ENCODE results near the gene PRR33.

PRR33 gene

DNA sequence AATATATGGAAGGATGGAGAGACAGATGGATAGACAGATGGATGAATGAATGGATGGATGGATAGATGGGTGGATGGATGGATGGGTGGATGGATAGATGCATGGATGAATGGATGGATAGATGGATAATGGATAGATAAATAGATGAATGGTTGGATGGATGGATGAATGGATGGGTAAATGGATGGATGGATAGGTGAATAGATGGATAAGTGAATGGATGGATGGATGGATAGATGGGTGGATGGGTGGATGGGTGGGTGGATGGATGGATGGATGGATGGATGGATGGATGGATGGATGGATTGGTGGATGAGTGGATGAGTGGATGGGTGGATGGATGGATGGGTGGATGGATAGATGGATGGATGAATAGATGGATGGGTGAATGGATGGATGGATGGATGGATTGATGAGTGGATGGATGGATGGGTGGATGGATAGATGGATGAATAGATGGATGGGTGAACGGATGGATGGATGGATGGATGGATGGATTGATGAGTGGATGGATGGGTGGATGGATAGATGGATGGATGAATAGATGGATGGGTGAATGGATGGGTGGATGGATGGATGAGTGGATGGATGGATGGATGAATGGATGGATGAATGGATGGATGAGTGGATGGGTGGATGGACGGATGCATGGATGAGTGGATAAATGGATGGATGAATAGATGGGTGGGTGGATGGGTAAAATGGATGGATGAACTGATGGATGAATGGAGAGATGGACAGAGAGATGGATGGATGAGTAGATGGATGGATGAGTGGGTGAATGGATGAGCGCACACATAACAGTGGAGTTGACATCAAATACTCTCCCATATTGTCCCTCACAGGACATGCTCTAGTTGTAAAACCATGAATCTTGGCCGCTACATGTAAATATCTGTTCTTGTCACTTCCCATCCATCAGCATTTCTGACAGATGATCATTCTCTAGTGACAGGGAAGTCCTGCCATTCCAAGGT, 30.0 kb downstream of the PRR33 start:
- no peak for DNase-seq

DNA sequence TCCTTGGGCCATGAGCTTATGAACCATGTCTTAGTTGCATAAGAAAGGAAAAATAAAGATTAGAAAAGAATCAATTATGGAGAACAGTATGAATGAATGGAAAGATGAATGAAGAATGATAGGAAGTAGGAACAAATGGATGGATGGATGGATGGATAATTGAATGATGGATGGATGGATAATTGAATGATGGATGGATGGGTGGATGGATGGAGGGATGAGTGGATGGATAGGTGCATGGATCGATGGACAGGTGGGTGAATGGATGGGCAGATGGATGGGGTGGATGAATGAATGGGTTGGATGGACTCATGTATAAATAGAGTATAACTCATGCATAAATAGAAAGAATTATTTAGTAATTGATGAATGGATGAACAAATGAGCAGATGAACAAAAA, 31.6 kb downstream of the PRR33 start:
- DNase-seq, result no peak

DNA sequence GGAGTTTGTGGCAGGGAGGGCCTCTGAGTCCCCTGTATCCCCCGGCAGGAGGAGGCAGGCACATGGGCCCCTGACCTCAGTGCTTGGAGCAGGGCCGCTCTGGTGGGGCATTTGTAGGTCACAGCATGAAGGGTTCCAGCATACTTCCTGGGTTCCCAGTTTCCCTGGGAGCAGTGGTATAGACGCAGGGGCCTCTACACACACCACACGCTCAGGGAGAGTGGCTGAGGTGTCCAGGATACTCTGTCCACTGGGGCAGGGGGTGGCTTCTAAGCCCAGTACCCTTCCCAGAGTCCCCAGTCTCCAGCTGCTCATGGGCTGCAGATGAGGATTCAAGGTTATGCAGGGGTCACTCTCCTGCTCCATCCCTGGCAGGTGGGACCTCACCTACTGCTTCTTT, 32.7 kb downstream of the PRR33 start:
- no peak for DNase-seq

DNA sequence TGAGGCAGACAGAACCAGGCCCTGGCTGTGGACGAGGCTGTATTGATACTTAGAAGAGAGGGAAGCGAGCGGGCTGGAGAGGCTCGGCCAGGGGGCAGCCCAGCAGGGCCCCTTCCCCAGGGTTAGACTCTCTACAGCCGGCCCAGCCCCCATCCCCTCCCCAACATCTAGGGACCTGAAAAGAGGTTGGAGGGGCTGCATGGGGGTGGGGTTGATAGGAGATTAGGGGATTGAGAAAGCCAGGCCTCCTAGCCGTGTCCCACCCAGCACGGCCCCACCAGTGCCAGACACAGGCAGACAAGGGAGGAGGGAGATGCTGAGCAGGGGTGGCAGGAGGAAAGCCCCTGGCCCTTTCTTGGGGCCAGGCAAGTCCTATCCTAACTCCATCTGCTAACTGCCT, 33.1 kb downstream of the PRR33 start:
- DNase-seq, result no peak

DNA sequence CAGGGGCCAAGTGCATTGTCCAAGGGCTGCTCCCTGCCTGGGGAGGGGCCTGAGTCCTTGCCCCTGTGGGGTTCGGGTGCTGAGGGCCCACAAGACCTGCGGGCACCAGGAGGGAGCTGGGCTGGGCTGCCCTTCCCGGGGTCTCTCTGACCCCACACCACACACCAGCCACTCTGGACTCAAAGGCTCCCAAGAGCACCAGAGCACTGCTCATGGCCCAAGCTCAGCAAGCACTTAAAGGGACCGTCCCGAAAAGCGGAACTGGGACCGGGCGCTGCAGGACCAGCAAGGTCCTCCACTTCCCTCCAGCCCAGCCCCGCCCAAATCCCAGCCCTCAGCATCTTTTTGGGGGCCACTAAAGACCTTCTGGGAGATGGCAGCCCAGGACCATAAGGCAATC, 33.5 kb downstream of the PRR33 start:
- DNase-seq, result no peak

DNA sequence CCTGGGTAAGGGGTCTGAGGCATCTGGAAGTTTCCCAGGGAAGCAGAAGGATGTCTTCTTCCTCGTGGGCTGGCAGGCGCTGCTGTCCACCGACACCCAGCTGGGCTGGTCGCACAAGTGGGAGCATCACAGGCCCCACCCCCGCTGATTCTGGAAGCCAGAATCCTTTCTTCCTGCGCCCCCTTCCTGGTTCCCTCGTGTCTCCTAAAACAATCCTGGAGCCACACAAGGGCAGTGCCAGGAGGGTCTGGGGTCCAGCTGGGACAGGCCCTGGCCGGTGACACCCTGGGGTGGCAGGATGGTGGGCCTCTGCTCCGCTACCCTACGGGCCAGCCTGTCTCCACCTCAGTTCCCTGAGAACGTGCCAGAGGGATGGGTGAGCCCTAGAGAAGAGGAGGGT, 34.6 kb downstream of the PRR33 start:
- no peak for DNase-seq

DNA sequence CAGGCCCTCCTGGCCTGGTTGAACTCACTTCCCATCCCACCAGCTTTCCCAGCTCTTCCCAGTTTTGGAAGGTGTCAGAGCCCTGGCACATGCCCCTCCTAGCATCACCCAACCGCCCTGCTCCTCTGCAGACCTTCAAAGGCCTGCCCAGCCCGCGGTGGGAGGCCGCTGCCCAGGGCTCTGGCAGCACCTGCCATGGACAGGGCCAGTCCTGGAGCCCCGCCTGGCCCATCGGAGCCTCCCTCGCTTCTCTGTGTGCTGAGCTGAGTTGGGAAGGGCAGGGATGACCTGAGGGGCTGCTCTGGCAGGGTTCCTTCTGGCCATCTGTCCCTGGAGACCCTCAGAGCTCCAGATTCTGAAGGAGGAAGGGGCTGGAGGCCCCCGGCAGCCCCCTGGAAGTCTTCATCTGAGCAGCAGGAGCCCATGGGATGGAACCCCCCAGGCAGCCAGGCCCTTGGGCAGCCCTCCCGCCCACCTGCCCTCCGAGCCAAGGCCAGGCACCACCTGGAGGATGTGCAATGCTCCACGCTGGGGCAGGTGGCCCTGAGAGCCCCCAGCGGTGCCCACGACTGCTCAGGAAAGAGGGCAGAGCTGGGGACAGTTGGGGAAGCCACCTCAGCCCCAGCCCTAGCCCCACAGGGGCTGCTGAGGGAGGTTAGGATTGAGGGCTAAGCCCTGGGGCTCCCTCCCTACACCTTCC, 35.2 kb downstream of the PRR33 start:
- DNase-seq, result no peak

DNA sequence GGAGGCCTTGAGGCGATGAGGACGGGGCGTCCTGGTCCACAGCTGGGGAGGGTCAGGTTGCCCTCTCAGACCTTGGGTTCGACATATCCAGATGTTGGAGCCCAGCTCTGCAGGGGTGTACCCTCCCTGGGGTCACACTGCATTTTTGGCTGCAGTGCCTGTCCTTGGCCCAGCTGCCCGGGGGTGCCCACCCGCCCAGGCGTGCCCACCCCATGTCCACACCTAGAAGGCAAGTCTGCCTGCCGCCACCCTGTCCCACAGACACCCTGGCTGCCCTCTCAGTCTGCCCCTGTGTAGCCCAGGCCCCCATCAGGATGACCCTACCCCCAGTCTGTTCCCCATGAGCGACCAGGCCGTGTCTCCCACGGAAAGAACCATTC, 35.8 kb downstream of the PRR33 start:
- DNase-seq, result no peak

DNA sequence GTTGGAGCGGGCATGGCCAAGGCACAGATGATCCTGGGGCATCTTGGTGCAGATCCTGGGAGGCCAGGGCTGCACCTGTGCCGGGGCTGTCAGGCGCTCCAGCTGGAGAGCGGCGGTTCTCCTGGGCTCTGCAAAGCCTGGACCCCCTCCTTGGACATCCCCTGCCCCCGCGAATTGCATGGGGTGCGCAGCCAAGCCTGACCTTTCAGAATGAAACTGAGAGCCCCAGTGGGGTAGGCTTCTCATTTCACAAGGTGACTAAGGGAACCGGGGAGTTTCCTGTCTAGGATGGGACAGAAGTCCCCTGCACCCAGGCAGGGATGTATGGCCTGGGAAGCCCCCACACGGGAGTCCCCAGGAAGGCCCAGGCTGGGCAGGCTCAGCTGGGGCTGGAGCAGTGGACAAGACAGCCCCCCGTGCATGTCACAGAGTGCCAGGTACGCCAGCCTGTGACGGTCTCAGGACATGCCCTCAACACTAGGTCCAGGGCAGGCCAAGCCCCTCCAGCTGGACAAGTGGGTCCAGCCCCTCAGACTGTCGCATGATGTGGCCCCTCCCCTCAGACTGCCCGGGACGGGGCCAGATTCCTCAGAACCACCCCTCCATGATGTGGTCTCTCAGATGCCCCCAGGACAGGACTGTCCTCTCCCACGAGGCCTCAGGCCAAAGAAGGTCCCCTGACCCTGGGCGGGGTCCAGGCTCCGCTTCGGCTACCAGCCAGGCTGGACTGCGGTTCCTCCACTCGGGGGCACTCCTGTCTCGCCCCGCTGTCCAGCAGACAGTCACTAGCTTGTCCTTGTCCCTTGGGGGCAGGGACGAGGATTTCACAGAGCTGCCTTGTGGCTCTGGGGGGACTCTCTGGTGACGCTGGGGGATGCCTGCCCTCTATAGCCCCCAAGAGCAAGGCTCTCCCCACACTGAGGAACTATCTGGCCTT, 36.5 kb downstream of the PRR33 start:
- no peak for DNase-seq

DNA sequence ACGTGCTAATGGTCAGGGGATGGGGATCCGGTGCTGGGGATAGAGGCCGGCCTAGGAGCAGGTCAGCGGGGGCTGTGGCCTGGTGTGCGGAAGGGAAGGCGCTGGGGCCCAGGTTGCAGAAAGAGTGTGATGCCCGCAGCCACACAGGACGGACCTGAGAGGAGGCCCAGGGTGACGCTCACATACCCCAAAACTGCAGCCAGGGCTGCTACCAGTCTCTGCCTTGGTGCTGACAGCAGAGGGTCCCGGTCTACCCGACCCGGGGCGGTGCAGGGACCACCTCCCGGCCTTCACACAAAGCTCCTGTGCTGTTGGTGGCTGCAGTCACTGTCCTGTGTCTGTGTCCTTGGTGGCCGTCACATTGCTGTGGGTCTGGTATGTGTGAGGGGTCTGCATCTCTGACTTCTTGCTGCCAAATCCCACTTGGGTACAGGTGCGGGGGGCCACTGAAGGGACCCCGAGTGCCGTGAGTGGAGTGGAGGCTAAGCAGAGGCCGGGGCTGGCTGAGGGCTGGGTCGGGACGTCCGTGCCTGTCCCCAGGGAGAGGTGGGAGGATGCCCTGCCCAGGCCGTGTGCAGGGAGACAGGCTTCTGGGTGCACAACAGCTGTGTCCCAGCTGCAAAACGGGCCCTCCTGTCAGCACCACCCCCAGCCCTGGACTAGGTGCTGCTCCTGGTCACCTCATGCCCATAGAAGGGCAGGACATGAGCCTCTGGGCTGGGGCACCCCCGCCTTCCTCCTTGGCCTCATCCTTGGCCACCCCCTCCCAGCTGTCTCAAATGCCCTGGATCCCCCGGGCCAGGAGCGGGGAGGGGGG, 37.4 kb downstream of the PRR33 start:
- DNase-seq, result no peak

DNA sequence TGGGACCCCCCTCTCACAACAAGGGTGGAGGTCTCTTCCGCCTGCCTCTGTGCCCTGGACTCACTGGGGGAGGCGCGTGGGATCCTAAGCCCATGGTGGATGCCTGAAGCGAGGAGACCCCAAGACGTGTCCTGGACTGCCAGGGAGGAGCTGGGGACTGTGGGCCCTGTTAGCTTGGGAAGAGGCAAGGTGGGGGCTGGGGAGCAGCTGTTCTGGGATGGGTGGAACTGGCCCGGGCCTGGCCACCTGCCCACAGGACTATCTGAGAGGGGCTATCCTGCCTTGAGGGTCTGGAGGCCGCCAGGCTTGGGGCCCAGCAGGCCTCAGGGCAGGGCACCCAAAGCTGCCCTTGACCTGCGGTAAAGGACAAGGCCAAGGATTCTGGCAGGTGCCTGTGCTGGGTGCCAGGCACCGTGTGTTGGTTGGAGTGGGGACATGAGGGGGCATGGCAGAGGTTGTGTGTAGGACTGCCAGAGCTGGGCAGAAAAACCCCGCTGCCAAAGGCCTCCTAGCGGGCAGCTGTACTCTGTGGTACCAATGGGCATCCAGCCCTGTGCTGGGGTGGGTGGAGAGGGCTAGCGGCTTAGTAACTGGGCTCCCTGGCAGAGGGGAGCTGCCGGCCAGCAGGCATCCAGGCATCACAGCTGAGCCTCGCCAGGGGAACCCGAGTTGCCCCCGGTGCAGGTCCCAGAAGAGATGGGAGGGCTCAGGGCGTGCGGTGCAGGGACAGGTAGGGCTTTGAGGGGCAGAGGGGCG, 38.1 kb downstream of the PRR33 start:
- no peak for DNase-seq

DNA sequence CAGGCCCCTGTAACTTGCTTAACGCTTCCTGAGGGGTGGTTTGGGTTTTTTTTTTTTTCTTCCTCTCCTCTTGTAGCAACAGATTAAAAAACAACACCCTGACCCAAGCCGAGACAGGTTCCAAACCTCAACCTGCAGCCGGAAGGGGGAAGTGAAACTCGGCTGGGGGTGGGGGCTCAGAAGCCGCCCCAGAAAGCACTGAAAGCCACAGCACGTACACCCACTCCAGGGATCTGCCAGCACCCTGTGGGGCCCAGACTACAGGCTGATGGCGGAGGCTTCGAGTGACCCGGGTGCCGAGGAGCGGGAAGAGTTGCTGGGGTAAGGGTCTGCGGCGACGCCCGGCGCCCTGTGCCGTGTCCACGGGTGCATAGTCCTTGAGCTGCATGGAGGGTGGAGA, 38.8 kb downstream of the PRR33 start, which contains the start of gene LSP1:
LSP1 (plus strand) TSS at position 208 of the 400 bp plus-strand sequence; CDS start at position 269, 61 bp downstream.
- no peak for DNase-seq

DNA sequence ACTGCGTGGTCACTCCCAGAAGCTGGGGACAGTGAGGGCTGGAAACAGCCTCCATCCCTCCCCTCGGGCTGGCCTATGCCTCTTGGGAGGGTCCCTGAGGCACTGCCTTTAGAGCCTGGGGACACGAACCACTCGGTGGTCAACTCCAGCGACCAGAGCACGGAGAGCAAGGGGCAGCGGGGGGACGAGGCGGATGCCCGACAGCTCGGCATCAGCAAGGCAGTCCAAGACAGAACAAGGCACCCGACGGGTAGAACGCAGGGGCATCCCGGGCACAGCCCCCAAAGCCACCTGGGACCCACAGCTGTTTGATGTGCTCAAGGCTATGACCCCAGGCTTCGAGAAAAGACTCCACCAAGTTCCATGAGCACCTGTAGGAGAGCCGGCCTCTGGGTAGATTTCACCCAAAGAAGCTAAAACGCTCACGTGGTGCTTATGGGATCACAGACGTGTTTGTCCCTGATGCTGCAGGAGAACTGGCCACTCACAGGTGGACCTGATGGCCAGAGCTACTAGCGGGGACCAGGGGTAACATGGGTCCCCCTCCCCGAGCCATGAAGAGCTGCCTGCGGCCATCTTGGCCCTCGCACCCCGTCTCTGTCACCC, 39.3 kb downstream of the PRR33 start:
- DNase-seq, result no peak

DNA sequence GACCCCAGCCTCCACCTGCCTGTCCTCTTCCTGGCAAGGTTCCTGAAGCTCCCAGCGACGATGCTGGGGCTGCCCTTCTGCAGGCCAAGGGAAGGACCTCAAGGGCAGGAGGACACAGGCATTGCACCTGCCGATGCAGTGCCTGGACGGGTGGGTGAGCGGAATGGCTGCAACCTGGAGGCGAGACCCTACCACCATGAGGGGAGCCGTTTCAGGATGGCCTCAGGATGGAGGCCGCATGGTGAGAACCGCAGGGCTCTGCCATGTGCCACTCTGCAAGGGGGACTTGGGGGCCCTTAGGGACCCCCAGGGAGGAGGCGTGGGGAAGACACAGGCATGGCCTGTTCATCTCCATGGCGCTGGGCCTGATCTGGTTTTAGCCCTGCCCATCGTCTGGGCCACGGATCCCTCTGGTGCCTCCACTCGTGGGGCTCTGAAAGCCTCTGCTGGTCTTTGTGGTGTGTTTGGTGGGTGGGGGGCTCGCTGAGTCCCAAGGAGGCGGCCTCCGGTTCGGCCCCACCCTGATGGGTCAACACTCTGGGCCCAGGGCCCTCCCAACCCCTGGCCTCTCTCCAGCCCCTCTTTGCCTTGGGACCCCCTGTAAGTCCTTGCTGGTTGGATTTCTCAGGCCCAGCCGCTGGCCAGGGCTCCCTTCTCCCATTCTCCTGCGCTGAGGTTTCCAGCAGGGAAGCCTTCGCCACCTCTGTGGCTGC, 40.1 kb downstream of the PRR33 start:
- no peak for DNase-seq

DNA sequence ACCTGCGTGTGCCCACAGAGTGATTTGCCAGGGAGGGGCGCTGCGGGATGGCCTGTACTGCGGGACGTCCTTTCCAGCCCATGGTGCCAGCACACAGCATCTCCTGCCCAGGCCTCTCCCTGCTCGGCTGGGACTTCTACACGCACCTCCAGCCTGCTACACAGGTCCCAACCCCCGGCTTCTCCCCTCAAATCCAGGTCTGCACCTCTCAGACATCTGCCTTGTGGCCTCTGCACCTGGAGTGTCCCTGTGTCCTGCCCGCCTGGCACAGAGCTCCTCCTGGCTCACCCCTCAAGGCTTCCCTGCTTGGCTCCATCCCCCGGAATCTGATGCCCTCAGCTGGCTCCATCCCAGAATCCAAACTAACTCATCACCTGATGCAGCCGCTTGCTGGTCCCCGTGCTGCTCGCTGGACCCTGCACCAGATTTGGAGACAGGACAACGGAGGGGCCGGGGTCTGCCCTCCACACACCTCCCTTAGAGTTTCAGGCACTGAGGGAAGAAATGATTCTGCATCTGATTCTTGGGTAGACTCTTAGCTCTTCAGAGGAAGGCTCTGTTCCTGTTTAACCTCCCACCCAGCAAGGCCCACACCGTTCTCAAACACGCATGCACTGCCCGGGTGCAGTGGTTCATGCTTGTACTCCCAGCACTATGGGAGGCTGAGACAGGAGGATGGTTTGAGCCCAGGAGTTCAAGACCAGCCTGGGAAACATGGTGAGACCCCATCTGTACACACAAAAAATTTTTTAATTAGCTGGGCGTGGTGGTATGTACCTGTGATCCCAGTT, 42.9 kb downstream of the PRR33 start:
- DNase-seq, result no peak

DNA sequence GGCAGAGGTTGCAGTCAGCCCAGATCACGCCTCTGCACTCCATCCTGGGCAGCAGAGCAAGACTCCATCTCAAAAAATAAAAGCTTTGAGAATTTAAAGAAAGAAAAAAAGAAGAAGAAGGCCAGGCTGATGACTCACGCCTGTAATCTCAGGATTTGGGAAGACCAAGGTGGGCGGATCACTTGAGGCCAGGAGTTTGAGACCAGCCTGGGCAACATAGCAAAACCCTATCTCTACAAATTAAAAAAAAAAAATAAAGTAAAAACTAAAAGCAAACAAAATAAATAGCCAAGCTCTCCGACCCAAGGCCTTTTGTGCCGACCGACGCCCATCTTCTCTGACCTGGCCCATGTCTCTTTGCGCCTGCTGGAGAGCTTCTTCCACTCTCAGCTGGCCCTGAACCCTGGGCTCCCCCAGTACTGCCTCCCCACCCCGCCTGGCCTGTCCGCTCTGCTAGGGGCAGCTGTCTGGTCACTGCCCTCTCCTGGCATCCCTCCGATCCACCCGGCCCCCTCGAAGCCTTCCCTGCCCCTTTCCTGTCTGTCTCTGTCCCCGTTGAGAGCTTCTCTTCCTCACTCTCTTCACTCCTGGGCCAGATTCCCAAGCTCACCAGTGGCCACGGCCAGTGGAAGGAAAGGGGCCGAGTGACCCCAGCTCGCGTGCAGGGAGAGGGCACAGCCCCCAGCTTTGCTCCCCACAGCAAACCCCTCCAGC, 43.6 kb downstream of the PRR33 start:
- DNase-seq, result no peak

DNA sequence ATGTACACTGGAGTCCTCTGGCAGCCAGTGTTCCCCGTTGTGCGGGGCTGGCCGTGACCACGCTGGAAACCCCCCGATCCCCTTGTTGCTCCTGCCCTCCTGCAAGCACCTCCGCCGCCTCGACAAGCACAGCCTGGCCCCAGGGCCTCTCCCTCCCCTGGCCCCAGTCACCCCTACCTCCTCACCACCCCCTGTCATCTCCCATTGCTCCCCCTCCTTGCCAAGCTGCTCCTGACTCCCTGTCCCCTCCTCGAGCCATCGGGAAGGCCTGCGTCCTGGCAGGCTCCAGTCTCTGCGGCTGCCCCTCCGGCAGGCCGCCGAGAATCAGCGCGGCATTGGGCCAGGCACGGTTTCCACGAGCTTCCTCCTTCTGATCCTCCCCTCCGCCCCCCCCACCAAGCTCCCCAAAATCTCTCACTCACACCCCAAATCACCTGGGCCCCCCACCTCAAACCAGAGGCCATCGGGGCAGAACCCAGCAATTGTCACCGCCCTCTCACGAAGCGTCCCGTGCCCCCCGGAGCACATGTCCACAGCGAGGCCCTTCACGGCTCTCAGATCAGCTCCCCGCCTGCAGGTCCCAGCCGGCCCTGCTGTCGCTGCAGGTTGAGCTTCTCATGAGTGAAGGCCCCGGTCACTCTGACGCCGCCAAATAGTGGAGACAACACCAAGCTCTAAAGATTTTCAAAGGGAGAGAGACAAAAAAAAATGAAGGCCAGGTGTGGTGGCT, 44.5 kb downstream of the PRR33 start:
- DNase-seq, result no peak

DNA sequence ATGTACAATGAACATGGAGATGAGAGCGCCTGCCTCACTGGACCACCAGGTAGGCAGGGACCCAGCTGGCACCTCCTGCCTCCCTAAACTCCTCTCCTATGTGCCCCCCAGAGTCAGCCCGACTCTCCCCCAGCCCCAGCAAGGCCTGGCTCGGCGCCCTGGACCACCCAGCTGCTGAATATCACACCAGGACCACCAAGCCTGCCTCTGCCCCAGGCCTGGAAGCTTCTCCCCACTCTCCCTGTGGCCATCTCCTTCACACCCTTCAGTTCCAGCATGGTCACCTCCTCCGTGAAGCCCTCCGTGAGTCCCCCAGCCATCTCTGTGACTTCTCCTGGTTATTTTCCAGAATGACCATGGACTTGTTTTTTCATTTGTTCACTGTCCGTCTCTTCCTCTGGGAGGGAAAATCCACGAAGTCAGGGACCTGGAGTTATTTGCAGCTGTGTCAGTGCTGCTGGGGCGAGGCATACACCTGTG, 45.2 kb downstream of the PRR33 start:
- DNase-seq, result no peak
